NCI-H1105 (cell line): ENCODE measurements around the gene ERBB2.
"Not testable (repeated sequence)": the region's sequence is repeated elsewhere in the genome, so short reads cannot be mapped to it uniquely, and the experiment has no call there.

Experiments
- DNase-seq: peaks from one replicate; lab custom pipeline; 2025; lab: John Stamatoyannopoulos, UW

The ERBB2 gene

DNA sequence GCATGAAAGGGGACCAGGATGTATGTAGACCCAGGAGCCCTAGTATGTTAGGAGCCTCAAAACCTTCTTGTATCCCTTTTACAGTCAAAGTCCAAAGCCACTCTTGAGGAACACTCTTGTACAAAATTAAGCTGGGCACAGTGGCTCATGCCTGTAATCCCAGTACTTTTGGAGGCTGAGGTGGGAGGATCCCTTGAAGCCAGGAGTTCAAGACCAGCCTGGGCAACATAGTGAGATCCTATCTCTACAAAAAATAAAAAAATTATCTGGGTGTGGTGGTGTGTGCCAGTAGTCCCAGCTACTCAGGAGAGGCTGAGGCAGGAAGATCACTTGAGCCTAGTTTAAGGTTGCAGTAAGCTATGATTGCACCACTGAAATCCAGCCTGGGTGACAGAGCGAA, 26.1 kb downstream of the ERBB2 start:
- not testable (repeated sequence) for DNase-seq

DNA sequence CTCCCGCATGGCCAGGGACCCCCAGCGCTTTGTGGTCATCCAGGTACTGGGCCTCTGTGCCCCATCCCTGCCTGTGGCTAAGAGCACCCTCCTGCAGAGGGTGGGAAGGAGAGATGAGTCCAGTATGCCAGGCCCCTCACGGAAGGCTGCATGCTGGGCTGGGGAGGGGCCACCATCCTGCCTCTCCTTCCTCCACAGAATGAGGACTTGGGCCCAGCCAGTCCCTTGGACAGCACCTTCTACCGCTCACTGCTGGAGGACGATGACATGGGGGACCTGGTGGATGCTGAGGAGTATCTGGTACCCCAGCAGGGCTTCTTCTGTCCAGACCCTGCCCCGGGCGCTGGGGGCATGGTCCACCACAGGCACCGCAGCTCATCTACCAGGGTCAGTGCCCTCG, 26.8 kb downstream of the ERBB2 start:
- no peak for DNase-seq

DNA sequence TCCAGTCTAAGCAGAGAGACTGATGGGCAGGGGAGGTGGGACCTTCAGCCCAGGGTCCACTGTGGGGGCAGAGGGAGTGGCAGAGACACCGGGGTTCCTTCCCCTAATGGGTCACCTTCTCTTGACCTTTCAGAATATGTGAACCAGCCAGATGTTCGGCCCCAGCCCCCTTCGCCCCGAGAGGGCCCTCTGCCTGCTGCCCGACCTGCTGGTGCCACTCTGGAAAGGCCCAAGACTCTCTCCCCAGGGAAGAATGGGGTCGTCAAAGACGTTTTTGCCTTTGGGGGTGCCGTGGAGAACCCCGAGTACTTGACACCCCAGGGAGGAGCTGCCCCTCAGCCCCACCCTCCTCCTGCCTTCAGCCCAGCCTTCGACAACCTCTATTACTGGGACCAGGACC, 27.7 kb downstream of the ERBB2 start:
- DNase-seq: no peak

DNA sequence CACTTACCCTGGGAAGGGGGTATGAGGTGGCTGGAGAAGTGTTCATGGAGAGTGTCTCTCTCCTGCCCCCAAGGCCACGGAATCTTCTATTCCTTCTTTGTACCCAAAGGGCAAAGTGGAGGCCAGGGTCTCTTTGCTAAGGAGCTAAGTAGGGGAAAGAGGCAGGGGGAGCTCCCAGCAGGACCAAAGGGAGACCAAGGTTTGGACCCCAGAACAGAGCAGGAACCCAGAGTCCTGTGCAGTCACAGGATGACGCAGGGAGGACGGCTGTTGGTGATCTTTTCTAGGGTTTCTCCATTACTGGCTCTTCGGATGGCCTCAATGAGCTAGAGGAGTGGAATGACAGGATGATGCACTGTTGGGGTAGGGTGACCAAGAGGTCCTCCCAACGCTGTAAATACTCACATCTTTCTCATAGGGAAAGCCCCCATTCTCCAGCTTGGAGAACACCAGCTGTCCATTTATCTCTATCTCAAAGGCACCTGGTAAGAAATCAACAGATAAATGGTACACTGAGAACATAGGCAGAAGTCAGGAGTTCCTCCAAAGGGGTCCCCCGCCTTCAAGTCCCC, 29.5 kb downstream of the ERBB2 start:
- no peak for DNase-seq

DNA sequence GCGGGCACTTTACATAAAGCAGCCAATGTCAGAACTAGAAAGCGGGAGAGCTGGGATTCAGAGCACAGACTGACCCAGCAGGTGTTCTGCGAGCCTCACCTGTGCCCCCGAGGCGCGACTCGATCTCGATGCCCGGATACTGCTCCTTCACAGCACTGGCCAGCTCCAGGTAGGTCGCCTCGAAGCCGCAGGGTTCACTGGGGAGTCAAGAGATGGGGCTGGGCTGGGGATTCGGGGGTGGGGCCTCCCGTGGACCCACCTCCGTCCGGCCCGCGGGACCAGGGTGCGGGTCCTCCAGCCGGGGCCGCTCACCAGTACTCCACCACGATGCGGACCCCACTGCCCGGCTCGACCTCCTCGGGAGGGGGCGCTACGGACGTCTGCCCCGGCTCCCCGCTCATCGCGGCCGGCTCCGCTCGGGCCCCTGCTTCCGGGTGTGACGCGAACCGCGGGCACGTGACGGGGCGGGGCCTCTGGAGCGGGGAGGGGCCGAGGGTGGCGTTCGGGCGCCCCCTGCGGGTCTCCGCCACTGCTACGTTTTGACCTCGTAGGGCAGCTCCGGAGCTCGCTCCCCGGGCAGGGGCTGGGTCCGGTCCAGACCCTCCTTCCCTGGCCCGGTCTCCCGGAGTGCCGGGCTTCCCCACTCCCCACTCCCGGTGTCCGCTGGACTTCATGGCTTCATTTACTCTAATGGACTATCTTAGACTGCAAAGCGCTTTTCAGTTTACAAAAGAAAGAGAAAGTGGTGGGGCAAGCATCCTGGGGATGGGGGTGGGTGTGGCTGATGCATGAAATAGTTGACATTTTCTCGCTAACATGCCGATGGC, 30.4 kb downstream of the ERBB2 start, which contains the start of gene MIEN1:
Gene MIEN1, minus strand, starts transcription at position 438 of the 827 bp plus-strand sequence. Its CDS starts 37 bp downstream, at position 401.
- DNase-seq: peak; percentile 71

DNA sequence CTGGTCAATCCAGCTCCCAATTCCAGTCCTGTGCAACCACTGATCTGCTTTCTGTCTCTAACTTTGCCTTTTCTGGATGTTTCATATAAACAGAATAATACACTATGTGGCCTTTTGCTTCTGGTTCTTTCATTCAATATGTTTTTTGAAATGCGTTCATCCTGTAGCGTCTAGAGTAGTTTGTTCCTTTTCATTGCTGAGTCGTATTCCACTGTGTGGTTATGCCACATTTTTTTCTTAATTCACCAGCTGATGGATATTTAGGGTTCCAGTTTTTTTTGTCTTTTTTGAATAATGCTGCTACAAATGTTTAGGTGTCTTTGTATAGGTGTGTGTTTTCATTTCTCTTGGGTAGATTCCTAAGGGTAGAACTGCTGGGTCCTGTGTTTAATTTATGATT, 32.7 kb downstream of the ERBB2 start:
- DNase-seq: no peak

DNA sequence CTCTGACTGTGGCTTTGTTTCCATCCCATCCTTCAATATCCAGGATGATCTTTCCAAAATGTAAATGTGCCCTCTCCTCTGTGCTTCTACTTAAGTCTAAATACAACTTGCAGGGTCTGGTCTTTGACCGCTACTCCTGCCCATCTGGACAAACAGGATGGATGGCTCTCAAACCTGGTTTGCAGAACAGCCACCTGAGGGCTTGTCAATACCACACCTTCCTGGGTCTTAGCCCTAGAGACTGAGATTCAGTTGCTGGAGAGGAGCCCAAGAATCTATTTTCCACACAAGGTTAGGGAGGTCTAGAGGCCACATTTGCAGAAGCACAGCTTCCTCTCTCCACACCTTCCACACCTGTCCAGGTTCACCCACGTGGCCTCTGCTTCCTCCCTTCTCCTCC, 36.0 kb downstream of the ERBB2 start:
- no peak for DNase-seq

DNA sequence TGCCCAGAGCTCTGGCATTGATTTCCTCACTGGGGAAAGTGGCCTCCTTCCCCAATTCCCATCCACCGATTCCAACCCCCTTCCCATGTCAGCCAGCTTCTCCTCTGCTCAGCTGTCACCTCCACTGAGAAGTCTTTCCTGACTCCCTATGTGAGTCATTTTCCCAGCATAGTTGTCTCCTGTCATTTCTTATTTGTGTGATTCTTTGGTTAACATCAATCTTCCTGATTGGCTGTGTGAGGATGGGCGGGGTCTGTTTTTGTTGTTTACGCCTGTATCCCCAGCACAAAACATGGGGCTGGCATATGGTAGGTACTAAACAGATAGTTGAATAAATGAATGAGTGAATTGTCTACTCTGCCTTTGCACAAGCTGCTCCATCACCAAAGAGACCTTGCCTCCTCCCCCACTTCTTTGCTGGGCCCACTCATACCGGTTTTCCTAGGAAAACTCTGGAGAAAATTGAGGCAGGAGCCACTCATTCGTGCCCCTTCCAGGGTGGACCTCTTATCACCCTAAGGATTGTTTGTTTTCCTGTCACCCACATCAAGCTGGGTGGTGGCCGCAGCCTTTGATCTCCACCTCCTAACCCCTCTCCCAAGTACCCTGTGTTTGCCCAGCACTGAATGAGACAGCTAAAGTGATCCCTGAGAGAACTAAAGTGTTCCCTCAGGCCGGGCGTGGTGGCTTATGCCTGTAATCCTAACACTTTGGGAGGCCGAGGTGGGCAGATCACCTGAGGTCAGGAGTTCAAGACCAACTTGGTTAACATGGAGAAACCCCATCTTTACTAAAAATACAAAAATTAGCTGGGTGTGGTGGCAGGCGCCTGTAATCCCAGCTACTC, 36.7 kb downstream of the ERBB2 start:
- DNase-seq: no peak

DNA sequence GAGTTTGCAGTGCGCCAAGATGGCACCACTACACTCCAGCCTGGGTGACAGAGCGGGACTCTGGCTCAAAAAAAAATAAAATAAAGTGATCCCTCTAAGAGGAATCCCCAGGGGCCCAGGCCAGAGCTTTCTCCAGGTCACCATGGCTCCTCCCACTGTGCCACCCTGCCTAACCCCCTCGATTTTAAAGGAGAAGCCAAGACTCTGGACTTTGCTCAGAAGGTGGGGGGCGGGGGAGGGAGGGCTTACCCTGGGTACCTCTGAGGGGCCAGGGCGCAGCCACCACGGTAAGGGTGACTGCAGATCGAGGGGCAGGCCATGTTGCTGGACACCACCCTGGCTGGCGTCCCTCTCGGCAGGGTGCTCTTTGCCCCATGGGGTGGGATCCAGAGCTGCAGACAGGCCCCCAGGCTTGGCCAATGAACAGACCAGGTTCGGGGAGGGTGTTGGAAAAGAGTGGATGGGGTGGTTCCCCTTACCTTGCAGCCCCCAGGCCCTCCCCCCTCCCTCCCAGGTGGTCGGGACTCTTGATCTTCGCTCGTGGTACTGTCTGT, 37.4 kb downstream of the ERBB2 start:
- DNase-seq: no peak

DNA sequence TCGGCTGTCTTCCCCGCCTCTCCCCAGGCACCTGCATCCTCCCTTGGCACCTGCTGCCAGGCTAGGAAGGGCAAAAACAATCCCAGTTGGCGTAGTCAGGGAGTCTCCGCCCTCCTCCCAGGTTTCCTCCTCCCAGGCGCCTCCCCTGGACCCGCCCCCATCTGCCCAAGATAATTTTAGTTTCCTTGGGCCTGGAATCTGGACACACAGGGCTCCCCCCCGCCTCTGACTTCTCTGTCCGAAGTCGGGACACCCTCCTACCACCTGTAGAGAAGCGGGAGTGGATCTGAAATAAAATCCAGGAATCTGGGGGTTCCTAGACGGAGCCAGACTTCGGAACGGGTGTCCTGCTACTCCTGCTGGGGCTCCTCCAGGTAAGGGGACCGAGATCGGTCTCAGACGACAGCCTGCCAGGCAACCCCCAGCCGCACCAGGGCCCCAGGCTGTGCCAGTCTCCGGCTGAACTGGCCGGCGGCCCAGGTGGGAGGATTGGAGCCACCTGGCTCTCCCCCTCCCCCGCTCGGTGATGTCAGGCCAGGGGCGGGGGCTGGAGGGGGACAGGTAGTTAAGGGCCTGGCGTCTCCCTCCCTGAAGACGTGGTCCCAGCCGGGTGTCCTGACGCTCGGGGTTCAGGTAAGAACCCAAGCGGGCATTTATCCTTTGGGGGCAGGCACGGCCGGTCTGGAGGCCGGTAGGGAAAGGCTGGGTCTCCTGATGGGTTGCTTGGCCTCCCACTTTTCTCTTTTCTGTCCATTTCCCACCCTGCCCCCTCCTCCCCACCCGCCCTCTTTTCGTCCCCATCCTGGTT, 38.1 kb downstream of the ERBB2 start, which contains the start of gene GRB7:
Gene GRB7, plus strand, starts transcription at position 179 of the 808 bp plus-strand sequence. CDS start 4,364 bp downstream, outside the sequence.
- peak; percentile 86 for DNase-seq

DNA sequence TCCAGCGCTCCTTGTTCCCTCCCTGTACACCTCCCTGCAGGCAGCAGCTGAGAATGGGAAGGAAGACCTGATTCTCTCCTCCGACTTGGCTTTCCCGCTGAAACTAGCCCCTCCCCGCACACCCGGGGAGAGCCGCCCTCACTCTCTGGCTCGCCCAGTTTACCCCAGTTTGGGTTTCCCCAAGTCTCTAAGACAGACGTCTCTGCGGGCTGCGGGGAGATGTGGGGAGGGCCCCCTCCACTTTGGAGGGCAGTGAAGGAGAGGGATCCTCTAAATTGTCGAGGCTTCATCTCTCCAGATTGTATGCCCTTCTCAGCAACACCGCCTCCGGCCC, 38.7 kb downstream of the ERBB2 start:
- DNase-seq: peak; percentile 46

DNA sequence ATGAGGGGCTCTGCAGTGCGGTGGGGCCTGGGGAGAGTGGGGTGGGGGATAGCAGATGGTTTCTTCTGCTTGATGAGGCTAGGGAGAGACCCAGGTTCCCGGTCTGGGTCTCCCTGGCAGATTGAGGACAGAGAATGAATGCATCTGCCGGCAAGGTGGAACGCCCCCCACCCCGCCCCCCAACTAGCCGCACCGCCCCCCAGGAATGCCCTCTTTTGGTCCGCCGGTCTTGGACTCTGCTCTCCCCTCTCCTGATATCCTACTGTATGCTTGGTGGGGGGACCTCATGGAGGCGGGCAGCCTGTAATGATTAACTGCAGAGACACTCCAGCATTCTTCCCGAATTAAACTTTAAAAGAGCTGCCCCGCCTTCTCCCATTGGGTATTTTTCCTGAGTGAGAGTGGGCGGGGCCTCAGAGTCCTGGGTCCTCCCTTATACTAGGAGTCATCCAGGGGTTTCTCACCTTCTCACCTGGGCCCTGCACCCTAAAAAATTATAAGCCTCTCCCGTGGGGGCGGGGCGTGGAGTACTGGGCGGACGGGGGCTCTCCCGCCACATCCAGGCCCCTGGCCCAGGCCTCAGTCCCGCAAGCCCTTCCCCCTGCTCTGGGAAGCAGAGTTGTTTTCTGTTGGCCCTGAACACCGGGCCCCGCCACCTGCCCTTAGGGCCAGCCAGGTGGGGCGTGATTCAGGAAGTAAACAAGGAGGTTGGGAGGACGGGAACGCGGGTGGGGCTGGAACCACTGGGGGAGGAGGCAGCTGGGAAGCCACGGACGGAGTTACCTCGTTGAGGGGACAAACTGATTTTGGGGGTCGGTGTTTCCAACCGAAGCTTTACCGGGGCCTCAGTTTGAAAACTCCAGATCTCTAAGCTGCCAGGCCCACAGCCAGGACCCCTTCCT, 39.4 kb downstream of the ERBB2 start:
- peak; percentile 49 for DNase-seq

DNA sequence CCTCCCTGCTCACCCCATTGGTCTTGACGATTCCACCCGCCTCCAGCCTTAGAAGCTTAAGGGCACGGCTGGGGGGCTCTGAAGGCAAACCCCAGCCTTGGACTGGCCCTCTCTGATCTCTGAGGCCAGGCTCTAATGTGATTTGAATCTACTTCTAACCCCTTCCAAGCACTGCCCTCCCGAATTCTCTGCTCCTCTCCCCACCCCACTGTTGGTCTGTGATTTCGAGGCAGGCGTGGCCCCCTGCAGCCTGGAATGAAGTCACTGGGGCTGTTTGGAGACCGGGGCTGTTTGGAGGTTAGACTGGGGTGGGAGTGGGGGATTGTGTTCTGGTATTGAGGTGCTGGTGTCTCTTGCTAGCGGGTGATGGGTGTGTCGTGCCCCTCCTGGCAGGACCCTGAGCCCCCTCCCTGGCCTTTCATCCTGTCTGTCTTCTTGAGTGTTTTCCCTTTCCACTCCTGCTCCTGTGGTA, 40.1 kb downstream of the ERBB2 start:
- DNase-seq: no peak

DNA sequence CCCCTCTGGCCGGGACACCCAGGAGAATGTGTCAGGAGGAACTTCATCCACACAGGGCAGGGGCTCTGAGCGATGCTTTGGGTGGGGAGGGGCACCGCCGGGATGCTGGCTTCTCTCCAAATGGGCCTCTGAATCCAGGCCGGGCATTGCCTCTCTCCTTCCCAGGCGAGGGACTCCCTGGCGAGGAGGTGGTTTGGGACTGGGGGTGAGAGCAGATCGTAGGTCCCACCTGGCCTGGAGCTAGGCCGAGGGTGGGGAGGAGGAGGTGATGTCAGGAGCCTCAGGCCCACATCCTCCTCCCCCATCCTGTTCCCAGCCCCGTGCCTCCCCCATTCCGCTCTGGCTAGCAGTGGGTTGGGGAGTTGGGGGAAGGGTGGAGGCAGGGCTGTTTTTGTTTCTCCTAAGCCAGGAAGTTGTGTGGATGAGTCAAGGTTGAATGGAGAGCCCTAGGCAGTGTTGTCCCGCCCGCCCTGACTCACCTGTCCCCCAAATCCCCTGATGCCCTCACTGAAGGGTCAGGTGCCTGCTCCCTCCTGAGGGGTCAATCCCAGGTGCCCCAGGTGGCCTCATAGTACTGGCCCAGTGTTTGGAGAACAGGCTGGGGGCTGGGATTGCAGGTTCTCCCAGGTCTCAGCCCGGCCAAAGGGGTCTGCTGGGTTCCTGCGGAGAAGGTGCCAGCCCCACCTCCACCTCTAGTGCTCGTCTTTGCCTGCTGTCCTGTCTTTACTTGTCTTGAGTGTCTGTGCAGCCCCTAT, 40.7 kb downstream of the ERBB2 start:
- DNase-seq: no peak

DNA sequence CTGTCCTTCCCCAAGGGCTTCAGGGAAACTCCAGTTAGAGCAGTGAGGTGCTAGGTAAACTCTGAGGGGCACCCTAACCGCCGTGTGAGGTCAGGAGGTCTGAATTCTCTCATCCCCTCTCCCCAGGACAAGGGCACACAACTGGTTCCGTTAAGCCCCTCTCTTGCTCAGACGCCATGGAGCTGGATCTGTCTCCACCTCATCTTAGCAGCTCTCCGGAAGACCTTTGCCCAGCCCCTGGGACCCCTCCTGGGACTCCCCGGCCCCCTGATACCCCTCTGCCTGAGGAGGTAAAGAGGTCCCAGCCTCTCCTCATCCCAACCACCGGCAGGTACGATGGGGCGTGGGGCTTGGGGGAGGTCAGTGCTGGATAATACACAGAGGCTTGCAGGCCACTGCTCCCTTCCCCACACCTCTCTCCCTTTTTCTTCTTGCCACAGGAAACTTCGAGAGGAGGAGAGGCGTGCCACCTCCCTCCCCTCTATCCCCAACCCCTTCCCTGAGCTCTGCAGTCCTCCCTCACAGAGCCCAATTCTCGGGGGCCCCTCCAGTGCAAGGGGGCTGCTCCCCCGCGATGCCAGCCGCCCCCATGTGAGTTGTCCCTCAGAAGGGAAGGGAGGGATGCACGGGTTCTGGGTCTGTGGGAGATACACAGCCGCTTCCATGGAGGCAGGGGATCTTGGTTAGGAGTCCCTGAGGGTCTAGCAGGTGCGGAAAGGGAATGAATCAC, 42.4 kb downstream of the ERBB2 start:
- no peak for DNase-seq

DNA sequence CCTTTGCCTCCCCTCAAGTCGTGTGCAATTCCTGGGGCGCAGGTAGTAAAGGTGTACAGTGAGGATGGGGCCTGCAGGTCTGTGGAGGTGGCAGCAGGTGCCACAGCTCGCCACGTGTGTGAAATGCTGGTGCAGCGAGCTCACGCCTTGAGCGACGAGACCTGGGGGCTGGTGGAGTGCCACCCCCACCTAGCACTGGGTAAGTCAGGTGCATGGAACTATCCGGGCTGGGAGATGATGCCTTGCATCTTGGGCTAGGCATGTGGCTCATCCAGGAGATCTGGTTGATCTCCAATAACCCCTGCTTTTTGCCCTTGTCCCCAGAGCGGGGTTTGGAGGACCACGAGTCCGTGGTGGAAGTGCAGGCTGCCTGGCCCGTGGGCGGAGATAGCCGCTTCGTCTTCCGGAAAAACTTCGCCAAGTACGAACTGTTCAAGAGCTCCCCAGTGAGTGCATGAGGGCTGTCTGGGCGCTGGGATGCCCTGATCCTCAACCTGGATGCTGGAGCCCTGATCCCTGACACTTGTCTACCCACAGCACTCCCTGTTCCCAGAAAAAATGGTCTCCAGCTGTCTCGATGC, 43.1 kb downstream of the ERBB2 start:
- DNase-seq: no peak

DNA sequence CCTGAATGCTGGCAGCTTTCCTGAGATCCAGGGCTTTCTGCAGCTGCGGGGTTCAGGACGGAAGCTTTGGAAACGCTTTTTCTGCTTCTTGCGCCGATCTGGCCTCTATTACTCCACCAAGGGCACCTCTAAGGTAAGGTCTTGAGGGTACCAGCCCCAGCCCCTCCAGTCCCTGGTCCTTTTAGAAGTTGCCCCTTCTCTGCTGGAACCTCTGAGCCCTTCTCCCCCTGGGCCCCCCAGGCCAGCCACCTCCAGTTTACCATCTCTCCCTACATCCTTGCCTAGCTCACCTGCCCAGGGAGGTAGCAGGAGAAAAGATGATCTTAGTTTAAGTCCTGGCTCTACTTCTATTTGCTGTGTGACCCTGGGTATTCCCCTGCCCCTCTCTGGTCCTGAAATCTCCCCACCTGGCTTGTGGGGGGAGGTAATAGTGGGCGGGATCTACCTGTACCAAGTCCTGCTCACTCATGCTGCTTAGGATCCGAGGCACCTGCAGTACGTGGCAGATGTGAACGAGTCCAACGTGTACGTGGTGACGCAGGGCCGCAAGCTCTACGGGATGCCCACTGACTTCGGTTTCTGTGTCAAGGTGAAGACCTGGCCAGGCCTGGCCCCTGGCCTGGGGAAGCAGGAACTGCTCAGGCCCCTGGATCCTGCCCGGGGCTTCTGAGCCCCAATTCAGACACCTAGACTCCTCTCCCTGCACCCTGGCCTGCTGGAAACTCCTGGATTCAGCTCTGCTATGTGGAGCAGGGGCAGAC, 44.4 kb downstream of the ERBB2 start:
- no peak for DNase-seq

DNA sequence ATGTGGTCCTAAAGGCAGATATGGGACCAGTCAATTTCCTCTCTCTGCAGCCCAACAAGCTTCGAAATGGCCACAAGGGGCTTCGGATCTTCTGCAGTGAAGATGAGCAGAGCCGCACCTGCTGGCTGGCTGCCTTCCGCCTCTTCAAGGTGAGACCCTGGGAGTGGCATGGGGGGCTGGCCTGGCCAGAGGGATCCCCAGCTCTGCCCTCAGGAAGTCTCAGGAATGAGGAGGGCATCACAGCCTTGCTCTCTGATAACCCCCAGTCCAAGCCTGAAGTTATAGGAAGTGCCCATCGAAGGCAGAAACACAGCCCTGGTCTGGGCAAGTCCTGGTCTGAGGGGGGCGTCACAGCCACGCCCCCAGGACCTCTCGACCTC, 45.0 kb downstream of the ERBB2 start:
- no peak for DNase-seq
